ENCODE data around the gene PAPOLB.

Gene PAPOLB

GRCh38 chr7:4876586-4876985 is 14.8 kb upstream of the PAPOLB start:
- DNase-seq: no peak

GRCh38 chr7:4875391-4875790 is 13.6 kb upstream of the PAPOLB start:
- DNase-seq: no peak

- no peak for DNase-seq
Measured at GRCh38 chr7:4873071-4873944, 11.5 kb upstream of the PAPOLB start.

- no peak for DNase-seq
Measured at GRCh38 chr7:4871930-4872675, 10.3 kb upstream of the PAPOLB start.

GRCh38 chr7:4871056-4871680 is 9.3 kb upstream of the PAPOLB start:
- no peak for DNase-seq

- DNase-seq: no peak
Measured at GRCh38 chr7:4868493-4868892, 6.7 kb upstream of the PAPOLB start.

GRCh38 chr7:4866528-4867496 is 5.0 kb upstream of the PAPOLB start:
- no peak for DNase-seq

- no peak for DNase-seq
Measured at GRCh38 chr7:4862156-4862555, 326 bp upstream of the PAPOLB start.

- no peak for DNase-seq
Measured at GRCh38 chr7:4861227-4861626, 603 bp downstream of the PAPOLB start.

GRCh38 chr7:4857189-4857588 is 4.6 kb downstream of the PAPOLB start:
- no peak for DNase-seq

- no peak for DNase-seq
Measured at GRCh38 chr7:4856336-4857057, 5.3 kb downstream of the PAPOLB start.

GRCh38 chr7:4854916-4855315 is 6.9 kb downstream of the PAPOLB start:
- no peak for DNase-seq

- no peak for DNase-seq
Measured at GRCh38 chr7:4851459-4852422, 10.1 kb downstream of the PAPOLB start.

- no peak for DNase-seq
Measured at GRCh38 chr7:4850262-4850795, 11.5 kb downstream of the PAPOLB start.

- no peak for DNase-seq
Measured at GRCh38 chr7:4849390-4849789, 12.4 kb downstream of the PAPOLB start.

- no peak for DNase-seq
Measured at GRCh38 chr7:4845740-4846142, 16.1 kb downstream of the PAPOLB start.

GRCh38 chr7:4842319-4843064 is 19.3 kb downstream of the PAPOLB start:
- no peak for DNase-seq

GRCh38 chr7:4841836-4842235 is 20.0 kb downstream of the PAPOLB start:
- DNase-seq: no peak

GRCh38 chr7:4841007-4841784 is 20.6 kb downstream of the PAPOLB start:
- no peak for DNase-seq
